ENCODE measurements around the gene EXD3.

EXD3 gene

GRCh38 chr9:137317021-137317717 lies 105.8 kb downstream of the EXD3 start:
- no peak for DNase-seq (ENCODE audit: low spot score)

DNA sequence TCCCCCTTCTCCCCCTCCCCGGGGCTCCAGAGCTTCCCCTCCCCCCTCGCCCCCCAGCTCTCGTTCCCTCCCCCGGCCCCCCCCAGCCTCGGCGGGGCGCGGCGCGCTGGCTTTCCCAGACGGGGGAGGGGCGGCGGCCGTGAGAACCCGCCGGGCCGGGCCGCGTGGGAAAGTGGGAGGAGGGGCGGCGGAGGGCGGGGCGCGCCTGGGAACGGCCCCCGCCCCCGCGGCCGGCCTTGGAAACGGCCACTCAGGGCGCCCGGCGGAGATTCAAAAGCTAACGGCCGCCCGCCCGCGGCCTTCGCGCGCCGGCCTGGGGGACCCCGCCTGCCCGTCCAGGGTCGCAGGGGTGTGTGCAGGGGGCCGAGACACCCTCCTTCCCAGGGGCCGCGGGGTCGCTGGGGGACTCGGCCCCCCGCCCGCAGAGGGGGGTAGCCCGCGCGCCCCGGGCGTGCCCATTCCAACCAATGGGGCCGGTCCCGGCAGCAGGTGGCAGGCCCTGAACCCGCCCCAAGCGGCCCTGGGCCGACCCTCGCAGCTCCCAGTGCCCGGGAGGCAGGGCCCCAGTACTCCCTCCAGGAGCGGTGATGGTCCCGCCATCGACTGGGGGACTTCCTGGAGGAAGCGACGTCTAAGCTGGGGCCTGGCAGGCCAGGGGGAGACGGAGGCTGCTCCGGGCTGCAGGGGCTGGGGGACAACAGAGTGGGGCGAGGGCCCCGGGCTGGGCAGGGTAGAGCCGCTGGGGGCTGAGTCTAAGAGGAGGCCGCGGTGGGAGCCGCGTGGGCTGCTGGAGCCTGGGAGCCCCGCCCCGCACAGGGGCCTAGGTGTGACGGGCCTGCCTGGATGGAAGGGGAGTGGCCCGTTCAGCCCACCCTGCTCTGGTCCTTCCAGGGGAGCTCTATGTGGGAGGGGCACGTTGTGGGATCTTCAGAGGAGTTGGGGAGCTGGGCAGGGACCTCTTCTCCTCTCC lies 106.7 kb downstream of the EXD3 start:
- peak; percentile 57 for DNase-seq (ENCODE audit: low spot score)

DNA sequence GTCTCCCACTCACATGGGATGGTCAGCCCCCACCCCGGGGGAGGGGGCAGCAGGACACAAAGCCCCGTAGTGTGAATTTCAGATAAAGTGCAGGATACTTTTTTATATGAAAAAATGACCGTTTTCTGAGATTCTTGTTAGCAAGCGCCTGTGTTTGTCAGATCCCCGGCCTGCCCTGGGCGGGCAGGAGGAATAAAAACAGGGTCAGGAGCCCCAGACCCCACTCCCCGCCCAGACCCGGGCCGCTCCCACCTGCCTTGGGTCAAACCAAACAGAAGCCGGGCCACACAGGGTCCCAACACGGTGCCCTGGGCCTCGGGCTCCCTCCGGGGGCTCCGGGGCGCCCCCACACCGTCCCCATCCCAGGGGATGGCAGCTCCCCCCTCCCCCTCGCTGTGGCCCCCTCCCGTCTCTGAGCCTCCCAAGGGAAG lies 107.4 kb downstream of the EXD3 start:
- DNase-seq (ENCODE audit: low spot score) = no peak

GRCh38 chr9:137314561-137315560 lies 108.1 kb downstream of the EXD3 start:
- no peak for DNase-seq (ENCODE audit: low spot score)

DNA sequence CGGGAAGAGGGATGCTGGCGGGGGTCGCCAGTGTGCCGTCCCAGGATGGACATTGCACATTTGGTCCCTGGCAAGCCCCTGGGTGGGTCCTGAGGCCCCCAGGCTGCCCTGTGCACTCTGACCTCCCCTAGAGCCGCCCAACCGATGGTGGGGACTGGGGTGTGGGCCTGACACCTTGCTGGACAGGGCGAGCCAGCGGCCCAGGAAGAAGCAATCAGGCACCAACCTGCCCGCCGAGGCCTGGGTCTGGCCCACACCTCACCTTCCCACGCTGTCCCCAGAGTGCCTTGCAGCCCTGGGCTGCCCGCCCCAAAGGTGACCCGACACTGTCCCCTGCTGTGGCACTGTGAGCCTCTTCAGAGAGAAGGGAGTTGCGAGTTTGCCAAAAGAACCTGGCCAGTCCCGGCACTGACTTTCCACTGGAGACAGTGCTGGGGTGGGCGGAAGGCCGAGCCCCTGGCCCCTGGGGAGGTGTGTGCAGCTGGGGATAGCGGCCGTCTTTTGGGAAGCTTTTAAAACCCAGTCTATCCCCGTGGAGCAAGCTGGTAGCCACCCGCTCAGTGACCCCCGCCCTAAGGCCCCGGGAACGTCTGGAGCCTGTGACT lies 108.9 kb downstream of the EXD3 start:
- no peak for DNase-seq (ENCODE audit: low spot score)

DNA sequence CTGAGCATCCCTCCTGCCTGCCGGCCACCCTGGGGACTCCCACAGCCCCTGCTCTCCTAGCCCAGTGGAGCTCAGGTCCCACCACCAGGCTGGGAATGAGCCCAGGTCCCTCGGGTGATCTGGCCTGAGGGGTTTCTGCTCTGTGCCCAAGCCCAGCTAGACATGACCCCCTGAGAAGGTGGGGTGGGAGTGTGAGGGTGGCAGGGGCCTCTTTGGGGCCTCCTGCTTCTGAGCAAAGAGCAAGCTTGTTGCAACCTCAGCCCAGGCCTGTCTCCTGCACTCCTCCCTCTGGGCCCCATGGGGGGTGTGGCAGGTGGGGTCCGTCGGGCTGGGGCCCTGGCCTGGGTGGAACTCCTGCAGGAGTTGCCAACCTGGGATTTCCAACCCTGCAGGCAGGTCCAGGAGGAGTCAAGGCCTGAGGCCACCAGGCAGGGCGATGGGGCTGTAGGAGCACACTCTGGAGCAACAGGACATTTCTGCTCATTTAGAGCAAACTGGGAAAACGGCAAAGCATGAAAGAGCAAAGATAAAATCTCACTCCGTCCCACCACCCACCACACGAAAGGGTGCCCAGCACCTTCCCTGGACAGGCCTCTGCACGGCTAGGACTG lies 109.5 kb downstream of the EXD3 start:
- no peak for DNase-seq (ENCODE audit: low spot score)

DNA sequence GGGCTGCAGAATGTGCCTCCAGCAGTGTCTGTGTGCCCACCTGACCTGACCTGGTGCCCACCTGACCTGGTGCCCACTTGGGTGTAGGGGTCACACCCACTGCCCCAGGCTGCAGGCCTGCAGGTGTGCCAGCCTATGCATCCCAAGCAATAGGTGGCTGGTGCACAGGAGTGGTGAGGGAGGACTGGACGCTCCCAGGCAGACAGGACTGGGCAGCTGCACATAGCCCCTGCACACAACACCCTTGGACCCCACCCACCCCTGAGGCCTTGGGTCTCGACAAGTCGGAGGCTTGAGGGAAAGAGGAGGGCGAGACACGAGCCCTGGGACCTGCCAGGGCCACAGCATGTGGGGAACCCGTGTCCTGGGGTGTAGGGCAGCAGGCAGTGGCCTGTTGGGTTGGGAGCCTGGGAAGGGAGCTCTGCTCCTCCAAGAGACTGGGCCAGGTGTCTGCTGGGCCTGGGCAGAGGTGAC lies 110.1 kb downstream of the EXD3 start:
- no peak for DNase-seq (ENCODE audit: low spot score)

DNA sequence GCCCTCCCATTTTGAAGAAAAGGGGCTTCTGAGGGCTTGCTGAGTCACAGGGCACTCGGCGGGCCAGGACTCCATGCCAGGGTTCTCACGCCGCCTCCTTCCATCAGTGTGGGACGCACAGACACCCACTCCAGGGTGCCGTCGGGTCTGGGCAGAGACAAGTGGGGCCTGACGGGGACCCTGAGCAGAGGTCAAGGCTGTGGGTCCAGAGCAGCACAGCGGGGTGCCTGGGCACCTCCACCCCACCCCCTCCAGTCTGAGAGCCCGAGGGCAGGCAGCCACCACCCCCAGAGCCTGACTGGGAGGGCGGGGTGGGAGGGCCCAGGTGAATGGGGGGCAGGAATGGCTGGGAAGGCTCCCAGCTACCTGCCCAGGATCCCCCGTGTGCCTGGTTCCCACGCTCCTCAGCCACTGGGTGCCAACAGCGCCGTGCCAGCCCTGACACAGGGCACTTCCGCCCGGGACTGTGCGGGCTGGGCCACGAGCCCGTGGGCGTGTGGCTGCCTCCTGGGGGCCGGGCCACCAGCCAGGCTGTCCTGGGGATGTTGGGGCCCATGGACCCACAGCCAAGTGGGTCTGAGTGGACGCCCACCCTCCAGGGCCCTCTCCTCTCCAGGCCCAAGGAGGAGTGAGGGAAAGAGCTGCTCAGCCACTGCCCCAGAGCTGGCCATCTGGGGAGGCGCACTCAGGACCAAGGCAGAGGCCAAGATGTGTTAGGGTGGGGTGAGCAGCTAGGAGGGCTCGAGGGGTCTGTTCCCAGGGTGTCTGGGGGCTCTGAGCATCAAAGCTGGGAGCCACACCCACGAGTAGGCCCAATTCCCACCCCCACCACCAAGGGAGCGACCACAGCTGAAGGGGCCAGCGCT lies 110.7 kb downstream of the EXD3 start:
- DNase-seq (ENCODE audit: low spot score) = no peak

DNA sequence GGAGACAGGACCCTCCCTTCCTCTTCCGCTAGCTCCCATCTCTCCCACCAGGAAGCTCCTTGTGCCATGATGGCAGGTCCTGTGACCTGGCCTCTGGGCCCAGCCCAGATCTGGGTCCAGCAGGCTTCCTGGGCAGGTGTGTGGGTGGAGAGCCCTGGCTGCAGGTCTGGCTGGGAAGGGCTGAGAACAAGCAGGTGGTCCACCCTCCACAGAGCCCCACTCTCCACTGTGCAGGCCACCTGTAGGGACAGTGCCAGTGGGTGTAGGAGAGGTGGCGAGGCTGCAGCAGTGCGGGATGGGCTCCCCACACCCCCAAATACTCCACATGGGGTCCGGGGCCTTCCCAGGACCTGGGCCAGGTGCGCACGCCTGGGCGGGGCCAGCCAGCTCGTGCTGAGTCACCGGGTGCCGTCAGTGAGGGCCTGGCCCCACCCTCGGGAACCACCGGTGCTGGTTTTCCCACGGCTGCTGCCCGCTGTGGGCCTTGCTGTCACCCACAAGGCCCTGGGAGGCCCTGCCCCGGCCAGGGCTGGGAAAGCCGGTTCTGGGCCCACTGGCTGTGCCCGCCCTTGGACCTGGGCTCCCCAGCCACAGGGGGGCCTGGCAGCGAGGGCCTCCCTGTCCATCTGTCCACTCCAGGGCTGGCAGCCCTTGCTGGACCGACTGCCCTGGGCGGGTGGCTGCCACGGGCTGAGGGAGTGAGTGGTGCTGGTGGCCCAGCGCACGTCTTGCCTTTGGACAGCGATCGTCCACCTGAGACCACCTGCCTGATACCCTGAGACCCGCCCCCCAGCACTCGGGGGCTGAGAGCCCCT lies 111.6 kb downstream of the EXD3 start:
- DNase-seq (ENCODE audit: low spot score) = no peak

- DNase-seq (ENCODE audit: low spot score) = no peak
Observed at GRCh38 chr9:137310189-137311052, 112.5 kb downstream of the EXD3 start.

- no peak for DNase-seq (ENCODE audit: low spot score)
Observed at GRCh38 chr9:137309368-137310188, 113.4 kb downstream of the EXD3 start.

GRCh38 chr9:137308057-137308619 lies 114.8 kb downstream of the EXD3 start:
- no peak for DNase-seq (ENCODE audit: low spot score)

GRCh38 chr9:137307255-137308056 lies 115.5 kb downstream of the EXD3 start:
- no peak for DNase-seq (ENCODE audit: low spot score)

- no peak for DNase-seq (ENCODE audit: low spot score)
Observed at GRCh38 chr9:137306850-137307254, 116.1 kb downstream of the EXD3 start.

DNA sequence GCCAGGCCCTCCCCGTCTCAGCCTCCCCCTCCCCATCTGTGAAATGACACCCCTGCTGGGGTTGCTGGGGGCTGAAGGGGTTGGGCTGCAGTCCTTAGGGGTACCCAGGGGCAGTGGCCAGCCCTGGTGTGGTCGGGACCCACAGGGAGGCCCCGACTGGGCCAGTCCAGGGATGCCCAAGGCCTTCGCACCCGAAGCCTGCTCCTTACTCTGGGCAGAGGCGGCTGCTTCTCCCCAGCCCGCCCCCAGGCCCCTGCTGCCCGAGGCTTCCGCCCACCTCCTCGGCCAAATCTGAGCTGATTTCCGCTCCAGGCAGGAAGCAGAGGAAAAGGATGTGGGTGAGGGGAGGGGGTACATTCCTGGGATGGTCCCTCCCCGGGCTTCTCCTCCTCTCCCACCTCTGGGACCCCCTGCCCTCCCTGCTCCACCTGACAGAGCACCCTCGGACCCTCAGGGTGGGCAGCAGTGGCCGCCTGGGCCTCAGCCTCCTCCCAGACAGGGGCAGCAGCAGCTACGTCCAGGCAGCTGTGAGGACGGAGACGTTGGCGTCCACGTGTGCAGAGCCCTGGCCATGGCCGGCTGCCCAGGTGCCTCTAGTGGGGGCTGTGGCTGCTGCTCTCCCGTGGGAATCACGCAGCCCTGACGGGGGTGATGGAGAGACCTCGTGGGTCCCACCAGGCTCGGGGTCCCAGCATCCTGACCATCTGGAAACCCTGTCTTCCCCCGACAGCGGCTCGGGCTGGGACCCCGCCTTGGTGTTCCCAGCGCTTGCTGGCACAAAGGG lies 116.7 kb downstream of the EXD3 start:
- DNase-seq (ENCODE audit: low spot score) = no peak

Data from AG08395 (cell line).